ENCODE results near the gene GEMIN2. TPM values are rescaled to one million over a fixed set of nuclear protein-coding genes. Genes with fewer than 3 reads are reported as not detected.
"Not testable (repeated sequence)": the region's sequence is repeated elsewhere in the genome, so short reads cannot be mapped to it uniquely, and the experiment has no call there.

The GEMIN2 gene
- polyA plus RNA-seq, 3 donors, result 19.8 to 23.5 (median 23.0) TPM

- not testable (repeated sequence) for DNase-seq
These were observed 9.9 kb upstream of the GEMIN2 start for GRCh38 chr14:39104078-39104801.

GRCh38 chr14:39107591-39107996 is 6.5 kb upstream of the GEMIN2 start:
- no peak for DNase-seq

- no peak for DNase-seq
These were observed 5.3 kb upstream of the GEMIN2 start for GRCh38 chr14:39108791-39109190.

GRCh38 chr14:39109893-39110715 is 4.0 kb upstream of the GEMIN2 start:
- DNase-seq, result no peak

- DNase-seq, result no peak
These were observed 444 bp upstream of the GEMIN2 start for GRCh38 chr14:39113685-39114072.

GRCh38 chr14:39122330-39123138 is 8.4 kb downstream of the GEMIN2 start:
- no peak for DNase-seq

- DNase-seq, result not testable (repeated sequence)
These were observed 23.7 kb downstream of the GEMIN2 start for GRCh38 chr14:39137835-39138234.

GRCh38 chr14:39138440-39138839 is 24.3 kb downstream of the GEMIN2 start:
- no peak for DNase-seq

- no peak for DNase-seq
These were observed 26.0 kb downstream of the GEMIN2 start for GRCh38 chr14:39140170-39140569.

- not testable (repeated sequence) for DNase-seq
These were observed 27.5 kb downstream of the GEMIN2 start for GRCh38 chr14:39141623-39142022.

GRCh38 chr14:39143226-39143625 is 29.1 kb downstream of the GEMIN2 start:
- DNase-seq, result not testable (repeated sequence)

GRCh38 chr14:39145266-39145966 is 31.3 kb downstream of the GEMIN2 start:
- no peak for DNase-seq

GRCh38 chr14:39154594-39155189 is 40.6 kb downstream of the GEMIN2 start:
- no peak for DNase-seq

GRCh38 chr14:39157491-39157890 is 43.4 kb downstream of the GEMIN2 start:
- no peak for DNase-seq

- DNase-seq, result no peak
These were observed 44.2 kb downstream of the GEMIN2 start for GRCh38 chr14:39158222-39158858.

- DNase-seq, result no peak
These were observed 46.4 kb downstream of the GEMIN2 start for GRCh38 chr14:39160494-39160893.

GRCh38 chr14:39167797-39168320 is 53.7 kb downstream of the GEMIN2 start:
- not testable (repeated sequence) for DNase-seq

GRCh38 chr14:39168591-39168990 is 54.5 kb downstream of the GEMIN2 start:
- DNase-seq, result no peak

- DNase-seq, result no peak
These were observed 55.4 kb downstream of the GEMIN2 start for GRCh38 chr14:39169541-39169900.

- no peak for DNase-seq
These were observed 59.1 kb downstream of the GEMIN2 start for GRCh38 chr14:39173198-39173597.

Data from renal pelvis (tissue), 4 donors.